Prostate gland (tissue), 2 donors: ENCODE measurements around the gene HTRA2.

Experiments used
- CTCF ChIP-seq, 4 experiments: fragments of 200-600 bp in 2 of 4; fragments of 450-650 bp in 2 of 4; sonication (generic) in 2 of 4; IDR thresholded peaks; 1 replicate in 3 of 4; 2 replicates in 1 of 4; pipeline ENCODE4 v1.5.1; 2016 to 2019; ENCODE audit warnings: antibody characterized with exemption in 4 of 4, mild to moderate bottlenecking in 2 of 4, moderate library complexity in 2 of 4
- POLR2A ChIP-seq: fragments of 450-650 bp; IDR thresholded peaks from one replicate; pipeline ENCODE4 v1.6.1; 2016; ENCODE audit warnings: antibody characterized with exemption, mild to moderate bottlenecking
- POLR2AphosphoS5 ChIP-seq: sonication (generic); formaldehyde crosslinking; IDR thresholded peaks from one replicate; pipeline ENCODE4 v1.6.1; 2017; ENCODE audit warnings: antibody characterized with exemption

DNA sequence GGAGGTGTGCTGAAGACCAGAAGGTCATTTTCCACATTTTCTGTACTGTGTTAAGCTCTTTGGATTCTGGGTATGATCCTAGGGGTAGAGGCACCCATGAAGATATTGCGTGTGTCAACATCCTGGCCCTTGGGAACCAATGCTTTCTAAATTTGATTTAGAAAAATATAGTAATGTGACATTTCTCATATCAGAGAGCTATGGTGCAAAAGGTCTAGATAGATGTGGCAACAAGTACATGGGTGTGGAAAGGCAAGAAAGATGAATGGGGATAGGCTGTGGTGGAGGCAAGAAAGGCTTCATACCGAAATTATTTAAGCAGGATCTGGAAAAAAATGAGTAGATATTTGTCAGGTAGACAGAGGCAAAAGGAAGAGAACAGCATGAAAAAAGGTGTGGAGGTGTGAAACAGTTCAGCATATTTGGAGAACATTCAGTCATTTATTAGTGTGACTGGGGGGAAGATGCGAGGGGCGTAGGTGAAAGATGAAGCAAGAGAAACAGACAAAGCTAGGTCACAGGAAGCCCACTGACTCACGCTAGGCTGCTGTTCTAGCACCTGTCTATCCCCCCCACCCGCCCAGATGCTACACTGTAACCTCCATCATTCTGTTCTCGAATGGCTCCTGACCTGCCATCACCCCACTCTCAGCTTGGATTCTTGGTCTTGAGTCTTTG lies 36.5 kb downstream of the HTRA2 start:
- TF ChIP-seq CTCF (IDR thresholded peaks at IDR 0.05) = no peak
- no peak for TF ChIP-seq POLR2A
- no peak for TF ChIP-seq POLR2AphosphoS5
